Erythroblast (primary cell): ENCODE results near the gene DNAI2.

ENCODE experiments used
- GATA1 ChIP-seq: IDR thresholded peaks from 2 replicates; pipeline ENCODE4 v1.6.1; 2011; ENCODE audit warnings: low read depth, mild to moderate bottlenecking, control low read depth, low read length, moderate library complexity
- POLR2A ChIP-seq: IDR thresholded peaks from 2 replicates; pipeline ENCODE4 v1.6.1; 2011; ENCODE audit warnings: mild to moderate bottlenecking, low read length

GRCh38 chr17:74277935-74278334 is 3.9 kb downstream of the DNAI2 start:
- TF ChIP-seq POLR2A (no peak), GATA1 (no peak)
